KMS-11 (cell line): ENCODE results near the gene MEGF6.

Experiments used
- H2AFZ ChIP-seq: fragments of 200-600 bp; sonication (generic); 2 replicates; pipeline ENCODE4 v1.6.1; 2016; ENCODE audit warnings: antibody characterized with exemption, mixed run types, low read depth
- H3K27ac ChIP-seq: fragments of 200-600 bp; sonication (generic); 2 replicates; pipeline ENCODE4 v1.6.1; 2016; ENCODE audit warnings: mild to moderate bottlenecking, mixed run types
- H3K27me3 ChIP-seq: fragments of 200-600 bp; sonication (generic); 2 replicates; pipeline ENCODE4 v1.6.1; 2017; ENCODE audit warnings: mild to moderate bottlenecking, low read depth, mixed run types, moderate library complexity; ENCODE audit not compliant: insufficient read depth
- H3K36me3 ChIP-seq: fragments of 200-600 bp; sonication (generic); 2 replicates; pipeline ENCODE4 v1.6.1; 2017; ENCODE audit warnings: mild to moderate bottlenecking, mixed run types; ENCODE audit not compliant: insufficient read depth
- H3K4me1 ChIP-seq: fragments of 200-600 bp; sonication (generic); 2 replicates; pipeline ENCODE4 v1.6.1; 2016; ENCODE audit warnings: mild to moderate bottlenecking, low read depth, mixed run types; ENCODE audit not compliant: poor library complexity, severe bottlenecking
- H3K4me2 ChIP-seq: fragments of 200-600 bp; sonication (generic); 2 replicates; pipeline ENCODE4 v1.7.0; 2016; ENCODE audit warnings: mild to moderate bottlenecking, mixed run types
- H3K4me3 ChIP-seq: fragments of 200-600 bp; sonication (generic); IDR thresholded peaks from 2 replicates; pipeline ENCODE4 v1.6.1; 2017; ENCODE audit warnings: low read depth, low read length, mixed read lengths; ENCODE audit not compliant: insufficient read depth
- H3K79me2 ChIP-seq: fragments of 200-600 bp; sonication (generic); 2 replicates; pipeline ENCODE4 v1.6.1; 2016; ENCODE audit warnings: low read depth, mixed run types; ENCODE audit not compliant: insufficient read depth
- H3K9ac ChIP-seq: fragments of 200-600 bp; sonication (generic); 2 replicates; pipeline ENCODE4 v1.6.1; 2016; ENCODE audit warnings: mild to moderate bottlenecking, mixed run types
- H4K20me1 ChIP-seq: fragments of 200-600 bp; sonication (generic); 2 replicates; pipeline ENCODE4 v1.6.1; 2016; ENCODE audit warnings: mild to moderate bottlenecking, mixed run types; ENCODE audit not compliant: insufficient read depth
- CTCF ChIP-seq: fragments of 200-600 bp; sonication (generic); conservative IDR thresholded peaks from 2 replicates; pipeline ENCODE4 v1.6.1; 2017; ENCODE audit warnings: low read depth, mild to moderate bottlenecking, antibody characterized with exemption, low read length, moderate library complexity, mixed read lengths

MEGF6 gene

GRCh38 chr1:3641046-3641760 is 29.9 kb upstream of the MEGF6 start:
- H3K9ac ChIP-seq, result no peak overlapping the region
- TF ChIP-seq CTCF, result no peak
- no peaks in the 10 kb centered on the region for H3K79me2 ChIP-seq
- no peak overlapping the region for H3K4me2 ChIP-seq
- H2AFZ ChIP-seq, result no peak overlapping the region
- no peak overlapping the region for H3K4me3 ChIP-seq
- no peak overlapping the region for H3K27ac ChIP-seq
- no peaks in the 10 kb centered on the region for H4K20me1 ChIP-seq
- no peaks in the 10 kb centered on the region for H3K27me3 ChIP-seq
- no peaks in the 10 kb centered on the region for H3K4me1 ChIP-seq
- no peaks in the 10 kb centered on the region for H3K36me3 ChIP-seq

GRCh38 chr1:3640121-3640837 is 29.0 kb upstream of the MEGF6 start:
- no peaks in the 10 kb centered on the region for H3K36me3 ChIP-seq
- no peak overlapping the region for H2AFZ ChIP-seq
- H3K27me3 ChIP-seq, result no peaks in the 10 kb centered on the region
- H3K4me2 ChIP-seq, result no peak overlapping the region
- H3K4me1 ChIP-seq, result no peaks in the 10 kb centered on the region
- no peaks in the 10 kb centered on the region for H3K79me2 ChIP-seq
- no peak for TF ChIP-seq CTCF
- no peak overlapping the region for H3K27ac ChIP-seq
- no peak overlapping the region for H3K9ac ChIP-seq
- H3K4me3 ChIP-seq, result no peak overlapping the region
- no peaks in the 10 kb centered on the region for H4K20me1 ChIP-seq

GRCh38 chr1:3639397-3639911 is 28.1 kb upstream of the MEGF6 start:
- H3K4me2 ChIP-seq, result no peak overlapping the region
- no peak overlapping the region for H3K9ac ChIP-seq
- no peaks in the 10 kb centered on the region for H3K4me1 ChIP-seq
- no peaks in the 10 kb centered on the region for H3K27me3 ChIP-seq
- no peak for TF ChIP-seq CTCF
- H3K27ac ChIP-seq, result no peak overlapping the region
- no peaks in the 10 kb centered on the region for H3K79me2 ChIP-seq
- H4K20me1 ChIP-seq, result no peaks in the 10 kb centered on the region
- no peak overlapping the region for H3K4me3 ChIP-seq
- no peak overlapping the region for H2AFZ ChIP-seq
- H3K36me3 ChIP-seq, result no peaks in the 10 kb centered on the region

- TF ChIP-seq CTCF, result no peak
- H4K20me1 ChIP-seq, result no peaks in the 10 kb centered on the region
- no peak overlapping the region for H3K4me3 ChIP-seq
- H3K36me3 ChIP-seq, result no peaks in the 10 kb centered on the region
- no peak overlapping the region for H3K4me2 ChIP-seq
- no peak overlapping the region for H2AFZ ChIP-seq
- no peaks in the 10 kb centered on the region for H3K4me1 ChIP-seq
- H3K79me2 ChIP-seq, result no peaks in the 10 kb centered on the region
- H3K9ac ChIP-seq, result no peak overlapping the region
- no peaks in the 10 kb centered on the region for H3K27me3 ChIP-seq
- H3K27ac ChIP-seq, result no peak overlapping the region
These were observed 27.4 kb upstream of the MEGF6 start for GRCh38 chr1:3638676-3639075.
